Measurements from ENCODE around the gene ZNF579. TPM values are rescaled to one million over a fixed set of nuclear protein-coding genes. Genes with fewer than 3 reads are reported as not detected.

The ZNF579 gene
- total and polyA plus RNA-seq, 9 of the 15 experiments (the other 6 are each of a cell fraction or from before 2014, with no cell fraction given) = 0.06 to 15.9 (median 1.6) TPM

GRCh38 chr19:55605637-55606470 lies 25.2 kb upstream of the ZNF579 start, which contains the start of gene ZNF865:
Gene ZNF865, plus strand, starts transcription at chr19:55605647. Its CDS starts 7,972 bp downstream, at chr19:55613619.
- intact Hi-C loops (cut with micrococcal nuclease) = loop anchor here (1.0 kb wide), 1 partner anchor 89 kb away; no protein-coding TSS in a partner anchor
- H2AFZ ChIP-seq (ENCODE audit: low read depth, low read length) = peak within 1 kb of the TSS; percentile 84
- H3K9me3 ChIP-seq (replicated peaks; ENCODE audit: control insufficient read depth, insufficient read depth, low read depth, low read length) = 0 out of 2 replicates have a peak, but pooled peaks cover 2% of the 10 kb centered on the region
- H3K9me1 ChIP-seq (ENCODE audit: control insufficient read depth, insufficient read depth, low read length) = no peaks in the 10 kb centered on the region
- ATAC-seq = peak; percentile 78
- peaks cover 24 to 38% of the 10 kb centered on the region in 2 experiments for H3K4me1 ChIP-seq (replicated peaks in 1 of 2; ENCODE audit: control insufficient read depth in 2 of 2, insufficient read depth in 2 of 2, low read length in 2 of 2)
- under 1% methylated on average over 32 of the region's 44 CpGs for WGBS (ENCODE audit: insufficient coverage, low coverage, missing lambda C conversion rate)
- H4K20me1 ChIP-seq (replicated peaks; ENCODE audit: control insufficient read depth, insufficient read depth, low read length) = no peaks in the 10 kb centered on the region
- in situ Hi-C loops (cut with MboI) = no loop called here
- DNase-seq (ENCODE audit: extremely low read depth in 1 of 4, low spot score in 3 of 4) = peak; percentile 74 to 92 (median 78)
- ChIA-PET CTCF (ENCODE audit: low intra/inter-chr PET ratio) (interaction anchor here (0.6 to 2.5 kb wide), 5 partner anchors 26 to 195 kb away, joined by 3 to 23 read pairs (median 4); no protein-coding TSS in a partner anchor), POLR2A (interaction anchor here (0.7 to 2.2 kb wide), 9 partner anchors 13 to 144 kb away, joined by 3 to 18 read pairs (median 4); partner anchors contain the start of genes U2AF2 and ZNF784)
- peaks cover 16% of the 10 kb centered on the region; the same call in 2 of the 3 replicates for H3K36me3 ChIP-seq (ENCODE audit: control insufficient read depth, insufficient read depth, low read length)
- FAIRE-seq = peak; percentile 92
- peak within 1 kb of the TSS; percentile 87 for H3K27ac ChIP-seq (ENCODE audit: extremely low read depth, low read depth, low read length)
- peaks cover 26% of the 10 kb centered on the region for H3K79me2 ChIP-seq (ENCODE audit: control insufficient read depth, insufficient read depth, low read length)
- peak within 1 kb of the TSS; percentile 84 for H3K4me3 ChIP-seq
- peak within 1 kb of the TSS; percentile 80 to 93 for H3K9ac ChIP-seq (ENCODE audit: insufficient read depth in 1 of 2, low read depth in 2 of 2, low read length in 2 of 2)
- BruUV-seq (replicated peaks) = no TSS peak
- peak within 1 kb of the TSS; percentile 97 for H3K4me2 ChIP-seq (ENCODE audit: insufficient read depth, low read length)
- H3K27me3 ChIP-seq (ENCODE audit: control insufficient read depth in 2 of 2, insufficient read depth in 2 of 2, low read length in 2 of 2) = no peaks in the 10 kb centered on the region
- TF ChIP-seq CREB5 (CRISPR knock-in tag; IDR thresholded peaks at IDR 0.05) (no peak), ZNF197 (CRISPR knock-in tag; IDR thresholded peaks at IDR 0.05; ENCODE audit: low read depth) (no peak), MNT (conservative IDR thresholded peaks at IDR 0.05) (peak in 1 of 2 experiments; percentile 36; a peak in 2 of 4 replicates), ATF6 (CRISPR knock-in tag; IDR thresholded peaks at IDR 0.05) (no peak; the same call in 1 of the 2 replicates), GABPB2 (CRISPR knock-in tag; conservative IDR thresholded peaks at IDR 0.05) (no peak), ARID4B (CRISPR knock-in tag; IDR thresholded peaks at IDR 0.05) (peak; percentile 29; the same call in 1 of the 2 replicates), ZBTB7A (IDR thresholded peaks at IDR 0.05; ENCODE audit: borderline replicate concordance, control insufficient read depth, low read depth, low read length) (peak; percentile 69; the same call in 1 of the 2 replicates), RBM17 (IDR thresholded peaks at IDR 0.05; ENCODE audit: borderline replicate concordance, low read depth, low read length) (no peak), POLR2H (tag; IDR thresholded peaks at IDR 0.05; ENCODE audit: low read depth) (no peak)

Measured in K562 (cell line).